ENCODE measurements around the gene RMI2.

- TF ChIP-seq CTCF (IDR thresholded peaks at IDR 0.05) (no peak), POLR2A (IDR thresholded peaks at IDR 0.05) (no peak)
Observed at GRCh38 chr16:11349599-11350276, 4.5 kb downstream of the RMI2 start.
